GM13976 (cell line): ENCODE data around the gene ORMDL3.
"Not testable (repeated sequence)": the region's sequence is repeated elsewhere in the genome, so short reads cannot be mapped to it uniquely, and the experiment has no call there.

Source experiments
- DNase-seq: peaks from one replicate; pipeline ENCODE4 v3.0.0; 2012; ENCODE audit warnings: low spot score
- in situ Hi-C: fragments of 300-500 bp; cut with MboI; formaldehyde crosslinking; loops from one replicate; pipeline ENCODE4 v1.12.0; 2022; ENCODE audit warnings: low sequenced_read_pairs, mixed read lengths, inconsistent platforms; ENCODE audit not compliant: unreplicated experiment
- TF ChIP-seq, protein P1 (sequence below): IDR thresholded peaks from 2 replicates; pipeline ENCODE4 v1.5.1; 2012; ENCODE audit warnings: borderline replicate concordance, mild to moderate bottlenecking; ENCODE audit not compliant: insufficient read depth; ENCODE audit errors: extremely low read depth, missing control alignments, control extremely low read depth

ORMDL3 gene

GRCh38 chr17:39908789-39909352 lies 18.5 kb downstream of the ORMDL3 start:
- TF ChIP-seq, protein P1, sequence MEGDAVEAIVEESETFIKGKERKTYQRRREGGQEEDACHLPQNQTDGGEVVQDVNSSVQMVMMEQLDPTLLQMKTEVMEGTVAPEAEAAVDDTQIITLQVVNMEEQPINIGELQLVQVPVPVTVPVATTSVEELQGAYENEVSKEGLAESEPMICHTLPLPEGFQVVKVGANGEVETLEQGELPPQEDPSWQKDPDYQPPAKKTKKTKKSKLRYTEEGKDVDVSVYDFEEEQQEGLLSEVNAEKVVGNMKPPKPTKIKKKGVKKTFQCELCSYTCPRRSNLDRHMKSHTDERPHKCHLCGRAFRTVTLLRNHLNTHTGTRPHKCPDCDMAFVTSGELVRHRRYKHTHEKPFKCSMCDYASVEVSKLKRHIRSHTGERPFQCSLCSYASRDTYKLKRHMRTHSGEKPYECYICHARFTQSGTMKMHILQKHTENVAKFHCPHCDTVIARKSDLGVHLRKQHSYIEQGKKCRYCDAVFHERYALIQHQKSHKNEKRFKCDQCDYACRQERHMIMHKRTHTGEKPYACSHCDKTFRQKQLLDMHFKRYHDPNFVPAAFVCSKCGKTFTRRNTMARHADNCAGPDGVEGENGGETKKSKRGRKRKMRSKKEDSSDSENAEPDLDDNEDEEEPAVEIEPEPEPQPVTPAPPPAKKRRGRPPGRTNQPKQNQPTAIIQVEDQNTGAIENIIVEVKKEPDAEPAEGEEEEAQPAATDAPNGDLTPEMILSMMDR, result no peak
- in situ Hi-C loops, result no loop called here
- no peak for DNase-seq

DNA sequence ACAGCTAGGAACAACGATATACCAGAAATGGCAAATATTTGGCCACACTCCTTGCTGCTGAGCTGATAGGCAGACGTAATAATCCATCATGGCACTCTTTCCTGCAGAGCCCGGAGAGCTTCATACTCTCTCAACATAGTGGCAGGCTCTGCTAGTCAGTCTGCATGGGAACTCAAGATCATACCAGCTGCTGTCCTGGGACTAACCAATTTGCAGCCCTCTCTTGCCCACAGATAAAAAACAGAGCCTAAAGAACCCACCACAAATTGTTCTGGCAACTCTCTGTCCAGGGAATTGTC lies 22.5 kb downstream of the ORMDL3 start:
- in situ Hi-C loops, result no loop called here
- no peak for DNase-seq
- TF ChIP-seq, protein P1, result no peak

DNA sequence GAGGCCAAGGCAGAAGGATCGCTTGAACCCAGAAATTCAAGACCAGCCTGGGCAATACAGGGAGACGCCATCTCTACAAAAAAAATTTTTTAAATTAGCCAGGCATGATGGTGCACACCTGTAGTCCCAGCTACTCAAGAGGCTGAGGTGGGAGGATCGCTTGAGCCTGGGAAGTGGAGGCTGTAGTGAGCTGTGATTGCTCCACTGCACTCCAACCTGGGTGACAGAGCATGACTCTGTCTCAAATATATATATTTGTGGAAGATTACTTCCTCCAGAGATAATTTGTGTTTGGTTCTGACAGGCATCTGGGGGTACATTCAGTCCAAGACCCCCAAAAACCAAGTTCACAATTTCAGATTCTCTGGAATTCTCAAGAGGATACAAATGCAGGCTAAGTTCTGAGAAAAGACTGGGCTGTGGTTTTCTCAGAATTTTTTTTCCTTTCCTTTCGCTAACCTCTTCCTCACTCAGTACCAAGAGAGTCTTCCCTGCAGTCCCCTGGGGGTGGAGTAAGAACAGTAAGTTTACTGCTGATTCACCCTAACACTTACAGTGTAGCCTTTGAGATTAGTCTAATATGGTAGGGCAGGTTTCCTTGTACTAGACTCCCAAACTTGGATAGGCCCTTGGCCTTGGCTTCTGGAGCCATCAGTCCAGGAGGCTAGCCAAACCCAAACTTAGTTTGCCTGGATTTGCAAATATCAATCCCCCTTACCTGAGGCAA lies 24.1 kb downstream of the ORMDL3 start:
- in situ Hi-C loops, result no loop called here
- no peak for DNase-seq
- TF ChIP-seq, protein P1, result no peak

DNA sequence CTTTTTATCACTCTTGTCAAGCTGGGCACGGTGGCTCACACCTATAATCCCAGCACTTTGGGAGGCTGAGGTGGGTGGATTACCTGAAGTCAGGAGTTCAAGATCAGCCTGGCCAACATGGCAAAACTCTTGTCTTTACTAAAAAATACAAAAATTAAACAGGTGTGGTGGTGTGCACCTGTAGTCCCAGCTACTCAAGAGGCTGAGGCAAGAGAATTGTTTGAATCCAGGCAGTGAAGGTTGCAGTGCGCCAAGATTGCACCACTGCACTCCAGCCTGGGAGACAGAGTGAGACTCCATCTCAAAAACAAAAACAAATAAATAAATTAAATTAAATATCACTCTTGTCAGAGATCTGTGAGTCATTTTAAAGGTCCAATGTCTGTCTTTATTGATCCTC lies 25.4 kb downstream of the ORMDL3 start:
- in situ Hi-C loops, DNase-seq: not testable (repeated sequence)

GRCh38 chr17:39899215-39899614 lies 28.2 kb downstream of the ORMDL3 start:
- DNase-seq, result no peak
- TF ChIP-seq, protein P1, result no peak
- in situ Hi-C loops, result no loop called here

DNA sequence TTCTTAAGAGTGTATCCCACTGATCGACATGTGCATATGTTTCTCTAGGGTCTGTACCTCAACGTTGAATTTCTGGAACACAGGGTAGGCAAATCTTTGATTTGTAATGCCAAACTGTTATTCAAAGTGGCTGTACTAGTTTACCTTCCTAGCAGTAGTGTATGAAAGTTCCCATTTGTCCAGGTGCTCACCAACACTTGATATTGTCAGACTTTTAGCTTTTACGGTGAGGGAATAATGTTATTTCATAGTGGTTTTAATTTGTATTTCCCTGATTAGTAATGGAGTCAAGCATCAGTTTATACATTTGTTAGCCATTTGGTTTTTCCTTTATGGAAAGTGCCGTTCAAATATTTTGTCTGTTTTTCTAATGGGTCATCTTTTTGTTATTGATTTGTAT lies 29.3 kb downstream of the ORMDL3 start:
- DNase-seq, result no peak
- in situ Hi-C loops, result no loop called here
- TF ChIP-seq, protein P1, result no peak

GRCh38 chr17:39894681-39895376 lies 32.6 kb downstream of the ORMDL3 start:
- TF ChIP-seq, protein P1, result no peak
- in situ Hi-C loops, result no loop called here
- DNase-seq, result no peak
